Thoracic aorta (tissue), 2 donors: ENCODE measurements around the gene MAGEB4. TPM values are rescaled to one million over a fixed set of nuclear protein-coding genes. Genes with fewer than 3 reads are reported as not detected.

ENCODE experiments used
- ATAC-seq: fragments of 150-250 bp; one replicate; pipeline ENCODE4 v1.8.0; 2017; ENCODE audit warnings: low read depth; ENCODE audit not compliant: insufficient number of reproducible peaks, low FRiP score
- DNase-seq: peaks from one replicate; pipeline ENCODE4 v3.0.0-alpha.2; 2020; ENCODE audit warnings: low spot score
- H3K27ac ChIP-seq, 2 donors: fragments of 200-600 bp; sonication (generic); 1 replicate in 1 of 2; 2 replicates in 1 of 2; pipeline ENCODE4 v1.5.1; 2016; ENCODE audit warnings: mild to moderate bottlenecking in 2 of 2, moderate library complexity in 2 of 2
- H3K27me3 ChIP-seq: fragments of 200-600 bp; sonication (generic); replicated peaks from 2 replicates; pipeline ENCODE4 v1.6.0; 2016; ENCODE audit warnings: mild to moderate bottlenecking; ENCODE audit not compliant: insufficient read depth
- H3K36me3 ChIP-seq: fragments of 200-600 bp; sonication (generic); one replicate; pipeline ENCODE4 v1.5.1; 2016
- H3K4me1 ChIP-seq, 2 donors: fragments of 200-600 bp; sonication (generic); 1 replicate in 1 of 2; 2 replicates in 1 of 2; pipeline versions ENCODE4 v1.5.1 to v1.6.0; 2016; ENCODE audit warnings: low read depth in 2 of 2, mild to moderate bottlenecking in 1 of 2; ENCODE audit not compliant: control insufficient read depth in 1 of 2
- H3K4me3 ChIP-seq: fragments of 200-600 bp; sonication (generic); 2 replicates; pipeline ENCODE4 v1.5.1; 2016; ENCODE audit warnings: mild to moderate bottlenecking
- H3K9me3 ChIP-seq: fragments of 200-600 bp; sonication (generic); 2 replicates; pipeline ENCODE4 v1.5.1; 2016
- CTCF ChIP-seq: fragments of 200-600 bp; sonication (generic); IDR thresholded peaks from one replicate; pipeline ENCODE4 v1.5.1; 2019; ENCODE audit warnings: antibody characterized with exemption
- total RNA-seq, 2 donors: library from RNA; depleted of rRNA; stranded (reverse); fragments of >200 nt; gene quantifications; one replicate each; pipeline versions ENCODE4 v1.1.0 to v1.2.3, GENCODE V29; 2016

MAGEB4 gene
- total RNA-seq, 2 donors from 2014 or later, result not detected

GRCh38 chrX:30280428-30280827, 38.6 kb downstream of the MAGEB4 start:
- H3K4me3 ChIP-seq, result no peak overlapping the region
- DNase-seq (no peak), ATAC-seq (no peak)
- H3K36me3 ChIP-seq, result no peaks in the 10 kb centered on the region
- TF ChIP-seq CTCF, result no peak
- no peaks in the 10 kb centered on the region for H3K4me1 ChIP-seq
- no peak overlapping the region for H3K27ac ChIP-seq
- no peaks in the 10 kb centered on the region for H3K9me3 ChIP-seq
- H3K27me3 ChIP-seq, result no peaks in the 10 kb centered on the region

GRCh38 chrX:30282527-30282926, 40.7 kb downstream of the MAGEB4 start:
- H3K36me3 ChIP-seq, result no peaks in the 10 kb centered on the region
- no peak overlapping the region for H3K4me3 ChIP-seq
- no peak for ATAC-seq
- DNase-seq, result no peak
- TF ChIP-seq CTCF, result no peak
- no peaks in the 10 kb centered on the region for H3K9me3 ChIP-seq
- no peak overlapping the region for H3K27ac ChIP-seq
- H3K4me1 ChIP-seq, result no peaks in the 10 kb centered on the region
- no peaks in the 10 kb centered on the region for H3K27me3 ChIP-seq

GRCh38 chrX:30283456-30284200, 41.8 kb downstream of the MAGEB4 start:
- H3K36me3 ChIP-seq, result no peaks in the 10 kb centered on the region
- H3K4me1 ChIP-seq, result no peaks in the 10 kb centered on the region
- H3K27me3 ChIP-seq, result no peaks in the 10 kb centered on the region
- H3K27ac ChIP-seq, result peak overlapping the region in 1 of 2 donors; percentile 49
- no peak for TF ChIP-seq CTCF
- H3K9me3 ChIP-seq, result no peaks in the 10 kb centered on the region
- H3K4me3 ChIP-seq, result no peak overlapping the region
- ATAC-seq, result peak; percentile 84
- no peak for DNase-seq

Other genes starting within 250 kb of the MAGEB4 start
- not detected for gene MAGEB2, start 26.4 kb upstream of the MAGEB4 start, total RNA-seq
- gene MAGEB3, start 11.3 kb upstream of the MAGEB4 start, total RNA-seq, result not detected
- not detected for gene MAGEB1, start 5.1 kb downstream of the MAGEB4 start, total RNA-seq
- gene NR0B1, start 67.4 kb downstream of the MAGEB4 start, total RNA-seq, result under 1 TPM in 1 of 2 donors, not detected in 1; 0.81 TPM